Measurements from ENCODE around the gene FTO. TPM values are rescaled to one million over a fixed set of nuclear protein-coding genes. Genes with fewer than 3 reads are reported as not detected.
"Not testable (repeated sequence)": the region's sequence is repeated elsewhere in the genome, so short reads cannot be mapped to it uniquely, and the experiment has no call there.

The FTO gene
- total RNA-seq, 1 donor, result 135 TPM

- DNase-seq (ENCODE audit: low read depth), result no peak
- H3K4me3 ChIP-seq (ENCODE audit: low read depth, low read length), result no peak overlapping the region
- TF ChIP-seq, protein P1, sequence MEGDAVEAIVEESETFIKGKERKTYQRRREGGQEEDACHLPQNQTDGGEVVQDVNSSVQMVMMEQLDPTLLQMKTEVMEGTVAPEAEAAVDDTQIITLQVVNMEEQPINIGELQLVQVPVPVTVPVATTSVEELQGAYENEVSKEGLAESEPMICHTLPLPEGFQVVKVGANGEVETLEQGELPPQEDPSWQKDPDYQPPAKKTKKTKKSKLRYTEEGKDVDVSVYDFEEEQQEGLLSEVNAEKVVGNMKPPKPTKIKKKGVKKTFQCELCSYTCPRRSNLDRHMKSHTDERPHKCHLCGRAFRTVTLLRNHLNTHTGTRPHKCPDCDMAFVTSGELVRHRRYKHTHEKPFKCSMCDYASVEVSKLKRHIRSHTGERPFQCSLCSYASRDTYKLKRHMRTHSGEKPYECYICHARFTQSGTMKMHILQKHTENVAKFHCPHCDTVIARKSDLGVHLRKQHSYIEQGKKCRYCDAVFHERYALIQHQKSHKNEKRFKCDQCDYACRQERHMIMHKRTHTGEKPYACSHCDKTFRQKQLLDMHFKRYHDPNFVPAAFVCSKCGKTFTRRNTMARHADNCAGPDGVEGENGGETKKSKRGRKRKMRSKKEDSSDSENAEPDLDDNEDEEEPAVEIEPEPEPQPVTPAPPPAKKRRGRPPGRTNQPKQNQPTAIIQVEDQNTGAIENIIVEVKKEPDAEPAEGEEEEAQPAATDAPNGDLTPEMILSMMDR (IDR thresholded peaks at IDR 0.05; ENCODE audit: insufficient read depth, low read length), result no peak
Observed at GRCh38 chr16:53686710-53687109, 17.2 kb upstream of the FTO start.

GRCh38 chr16:53689636-53690035, 14.3 kb upstream of the FTO start:
- TF ChIP-seq, protein P1 (IDR thresholded peaks at IDR 0.05; ENCODE audit: insufficient read depth, low read length), result no peak
- H3K4me3 ChIP-seq (ENCODE audit: low read depth, low read length), result no peak overlapping the region
- DNase-seq (ENCODE audit: low read depth), result no peak

DNA sequence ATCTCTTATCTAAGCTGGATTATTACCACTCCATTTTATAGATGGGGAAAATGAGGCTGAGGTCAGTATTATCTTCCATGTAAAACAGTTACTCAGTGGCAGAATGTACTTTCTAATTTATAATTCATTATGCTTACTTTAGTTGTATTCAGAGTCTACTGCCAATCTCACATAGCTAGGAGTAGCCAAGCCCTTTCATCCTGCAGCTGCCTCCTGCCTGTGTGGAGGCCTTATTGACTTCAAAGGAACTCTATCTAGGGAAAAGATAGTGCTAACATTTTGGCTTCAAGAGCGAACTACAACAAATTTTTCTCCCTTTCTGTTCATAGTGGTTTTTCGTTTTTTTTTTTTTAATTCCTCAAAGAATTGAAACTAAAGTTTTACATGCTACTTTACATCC, 13.2 kb upstream of the FTO start:
- DNase-seq (ENCODE audit: low read depth), result no peak
- H3K4me3 ChIP-seq (ENCODE audit: low read depth, low read length), result no peak overlapping the region
- TF ChIP-seq, protein P1 (IDR thresholded peaks at IDR 0.05; ENCODE audit: insufficient read depth, low read length), result no peak

- DNase-seq (ENCODE audit: low read depth), result no peak
- no peak overlapping the region for H3K4me3 ChIP-seq (ENCODE audit: low read depth, low read length)
- TF ChIP-seq, protein P1 (IDR thresholded peaks at IDR 0.05; ENCODE audit: insufficient read depth, low read length), result no peak
Observed at GRCh38 chr16:53692146-53692545, 11.8 kb upstream of the FTO start.

DNA sequence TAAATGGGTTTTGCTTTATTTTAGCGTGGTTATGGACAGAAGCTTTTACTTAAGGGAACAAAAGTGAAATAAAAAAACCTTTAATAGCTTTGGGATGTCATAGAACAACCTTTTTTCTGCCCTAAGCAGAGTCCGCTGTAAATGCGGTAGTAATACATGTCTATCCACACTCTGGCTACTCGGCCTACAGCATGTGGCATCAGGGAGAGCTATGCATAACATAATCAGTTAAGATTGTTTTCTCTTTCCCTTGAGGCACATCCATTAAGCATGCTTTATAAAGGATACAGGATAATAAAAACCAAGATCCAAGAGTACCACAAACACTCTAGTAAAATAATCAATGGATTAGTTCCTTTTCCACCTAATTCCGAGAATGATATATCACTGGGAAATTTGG, 10.6 kb upstream of the FTO start:
- H3K4me3 ChIP-seq (ENCODE audit: low read depth, low read length), result no peak overlapping the region
- DNase-seq (ENCODE audit: low read depth), result no peak
- TF ChIP-seq, protein P1 (IDR thresholded peaks at IDR 0.05; ENCODE audit: insufficient read depth, low read length), result no peak

DNA sequence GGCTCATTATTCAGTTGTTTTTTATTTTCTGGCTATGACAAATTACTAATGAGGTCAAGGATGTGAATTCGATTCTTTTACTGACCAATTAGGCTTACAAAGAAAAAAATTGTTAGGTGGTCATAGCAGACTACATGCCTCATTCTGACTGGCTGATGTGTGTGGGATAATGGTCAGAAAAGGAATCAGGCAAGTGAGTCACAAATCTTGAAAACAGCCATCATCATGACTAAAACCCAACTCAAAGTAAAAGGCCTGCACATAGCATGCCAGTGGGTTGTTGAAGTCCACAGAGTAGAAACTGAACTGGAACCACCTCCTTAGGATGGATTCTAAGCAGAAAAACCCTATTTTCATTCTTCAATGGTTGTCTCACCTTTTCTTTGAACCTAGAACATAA, 8.9 kb upstream of the FTO start:
- TF ChIP-seq, protein P1 (IDR thresholded peaks at IDR 0.05; ENCODE audit: insufficient read depth, low read length), result no peak
- DNase-seq (ENCODE audit: low read depth), result peak; percentile 54
- no peak overlapping the region for H3K4me3 ChIP-seq (ENCODE audit: low read depth, low read length)

GRCh38 chr16:53698271-53698670, 5.7 kb upstream of the FTO start:
- not testable (repeated sequence) for H3K4me3 ChIP-seq (ENCODE audit: low read depth, low read length); DNase-seq (ENCODE audit: low read depth)

All from fibroblast of the aortic adventitia (primary cell).